Sigmoid colon (tissue), 7 donors: ENCODE results near the gene SIAH2. TPM values are rescaled to one million over a fixed set of nuclear protein-coding genes. Genes with fewer than 3 reads are reported as not detected.

Experiments used
- DNase-seq: peaks from one replicate; pipeline ENCODE4 v3.0.0-alpha.2; 2019
- H3K27ac ChIP-seq, 4 donors: fragments of 200-600 bp; sonication (generic); one replicate each; pipeline ENCODE4 v1.5.1; 2016 to 2019; ENCODE audit warnings: mild to moderate bottlenecking in 1 of 4
- H3K27me3 ChIP-seq, 3 donors: fragments of 200-600 bp; sonication (generic); one replicate each; pipeline ENCODE4 v1.5.1; 2019; ENCODE audit warnings: mild to moderate bottlenecking in 1 of 3
- H3K36me3 ChIP-seq, 4 donors: fragments of 200-600 bp; sonication (generic); one replicate each; pipeline ENCODE4 v1.5.1; 2016 to 2019
- H3K4me1 ChIP-seq, 4 donors: fragments of 200-600 bp; sonication (generic); one replicate each; pipeline ENCODE4 v1.5.1; 2017 to 2019
- H3K4me3 ChIP-seq, 4 donors: fragments of 200-600 bp; sonication (generic); one replicate each; pipeline ENCODE4 v1.5.1; 2017 to 2019; ENCODE audit warnings: mild to moderate bottlenecking in 2 of 4, moderate library complexity in 1 of 4
- H3K9me3 ChIP-seq, 4 donors: fragments of 200-600 bp in 3 of 4; sonication (generic) in 3 of 4; one replicate each; pipeline versions ENCODE4 v1.5.1 to v1.6.1; 2013 to 2019
- CTCF ChIP-seq, 4 experiments: fragments of 450-650 bp in 3 of 4; fragments of 200-600 bp in 1 of 4; IDR thresholded peaks; one replicate each; pipeline ENCODE4 v1.5.1; 2016 to 2019; ENCODE audit warnings: antibody characterized with exemption in 4 of 4, mild to moderate bottlenecking in 3 of 4, moderate library complexity in 2 of 4
- EP300 ChIP-seq, 4 donors: sonication (generic); formaldehyde crosslinking; IDR thresholded peaks; one replicate each; pipeline ENCODE4 v1.6.1; 2017; ENCODE audit warnings: antibody characterized with exemption in 4 of 4
- POLR2A ChIP-seq, 2 donors: fragments of 450-650 bp; IDR thresholded peaks; one replicate each; pipeline ENCODE4 v1.6.1; 2016; ENCODE audit warnings: antibody characterized with exemption in 2 of 2, mild to moderate bottlenecking in 2 of 2, moderate library complexity in 2 of 2
- POLR2AphosphoS5 ChIP-seq, 4 donors: sonication (generic); formaldehyde crosslinking; IDR thresholded peaks; one replicate each; pipeline ENCODE4 v1.6.1; 2017; ENCODE audit warnings: antibody characterized with exemption in 4 of 4
- WGBS, 2 donors: extraction: QIAGEN DNeasy Blood & Tissue Kit; methylation state at CpG; one replicate each; pipeline ENCODE4 v1.1.7; 2013; 5-methylcytosine and 5-hydroxymethylcytosine counted together
- intact Hi-C: fragments of 100-400 bp; cut with DNase I; formaldehyde crosslinking; loops from one replicate; pipeline ENCODE4 v1.15.1; 2023
- polyA plus RNA-seq, 3 donors: library from polyadenylated mRNA; stranded (reverse); fragments of 200-250 nt; gene quantifications; one replicate each; pipeline ENCODE4 v1.2.3, GENCODE V29; 2013
- total RNA-seq, 4 donors: library from RNA; depleted of rRNA; stranded (reverse); fragments of >200 nt; gene quantifications; one replicate each; pipeline ENCODE4 v1.1.0, GENCODE V29; 2016
- donor health status: healthy with polysubstance abuse.
- donor health status: Bipolar disorder and iron deficiency.
- donor health status: healthy.

Gene SIAH2
- total and polyA plus RNA-seq, 7 donors, result 12.0 to 35.0 (median 21.2) TPM

- Histone ChIP-seq H3K36me3 (no peaks in the 10 kb centered on the region), H3K27me3 (no peaks in the 10 kb centered on the region), H3K9me3 (no peaks in the 10 kb centered on the region), H3K27ac (no peak overlapping the region), H3K4me3 (no peak overlapping the region), H3K4me1 (peaks cover 0 to 6% (median 4%) of the 10 kb centered on the region in 4 donors)
- TF ChIP-seq POLR2AphosphoS5 (IDR thresholded peaks at IDR 0.05), result no peak
- TF ChIP-seq EP300 (IDR thresholded peaks at IDR 0.05), result no peak
- TF ChIP-seq CTCF (IDR thresholded peaks at IDR 0.05), result no peak
- no peak for TF ChIP-seq POLR2A (IDR thresholded peaks at IDR 0.05)
- intact Hi-C loops, result loop anchor here (5.0 kb wide), 1 partner anchor 63 kb away; no protein-coding TSS in a partner anchor
- WGBS, 2 donors, result 20 to 57% methylated on average over 6 of the region's 6 CpGs
- DNase-seq, result no peak
Measured at GRCh38 chr3:150723946-150724345, 39.0 kb downstream of the SIAH2 start.

- WGBS, 2 donors, result 97 to 98% methylated on average over 3 of the region's 3 CpGs
- Histone ChIP-seq H3K9me3 (no peaks in the 10 kb centered on the region), H3K27me3 (no peaks in the 10 kb centered on the region), H3K36me3 (no peaks in the 10 kb centered on the region), H3K4me3 (no peak overlapping the region), H3K4me1 (peaks cover 0 to 6% (median 4%) of the 10 kb centered on the region in 4 donors), H3K27ac (no peak overlapping the region)
- intact Hi-C loops, result loop anchor here (5.0 kb wide), 1 partner anchor 65 kb away; no protein-coding TSS in a partner anchor
- no peak for DNase-seq
- TF ChIP-seq POLR2A (IDR thresholded peaks at IDR 0.05), result no peak
- TF ChIP-seq EP300 (IDR thresholded peaks at IDR 0.05), result no peak
- no peak for TF ChIP-seq CTCF (IDR thresholded peaks at IDR 0.05)
- no peak for TF ChIP-seq POLR2AphosphoS5 (IDR thresholded peaks at IDR 0.05)
Measured at GRCh38 chr3:150722267-150722666, 40.7 kb downstream of the SIAH2 start.

- peak overlapping the region in 2 of 4 donors; percentile 16 to 25 for H3K4me3 ChIP-seq
- intact Hi-C loops, result loop anchor here (1.0 to 5.0 kb wide), 3 partner anchors 66 to 425 kb away; no protein-coding TSS in a partner anchor
- no peak for DNase-seq
Measured at GRCh38 chr3:150721285-150722130, 41.5 kb downstream of the SIAH2 start.

GRCh38 chr3:150720444-150720843 is 42.5 kb downstream of the SIAH2 start:
- intact Hi-C loops, result loop anchor here (2.0 to 5.0 kb wide), 2 partner anchors 67 to 144 kb away; no protein-coding TSS in a partner anchor
- no peak for TF ChIP-seq POLR2AphosphoS5 (IDR thresholded peaks at IDR 0.05)

More at GRCh38 chr3:150721285-150722130, 41.5 kb downstream of the SIAH2 start:
- Histone ChIP-seq H3K36me3 (no peaks in the 10 kb centered on the region), H3K4me1 (peaks cover 0 to 6% (median 4%) of the 10 kb centered on the region in 4 donors), H3K27me3 (no peaks in the 10 kb centered on the region), H3K27ac (no peak overlapping the region), H3K9me3 (no peaks in the 10 kb centered on the region)
- WGBS, 2 donors, result 14 to 31% methylated on average over 13 of the region's 13 CpGs
- TF ChIP-seq POLR2AphosphoS5 (IDR thresholded peaks at IDR 0.05) (no peak), CTCF (IDR thresholded peaks at IDR 0.05) (peak; percentile 74 to 87 (median 82)), EP300 (IDR thresholded peaks at IDR 0.05) (no peak)

GRCh38 chr3:150710097-150710496 is 52.9 kb downstream of the SIAH2 start:
- no peak overlapping the region for H3K27ac ChIP-seq
- intact Hi-C loops, result no loop called here
- peaks cover 0 to under 1% (median 0%) of the 10 kb centered on the region in 4 donors for H3K4me1 ChIP-seq
- H3K4me3 ChIP-seq, result no peak overlapping the region
- WGBS, 2 donors, result 93 to 94% methylated on average over 2 of the region's 2 CpGs
- H3K27me3 ChIP-seq, result no peaks in the 10 kb centered on the region
- DNase-seq, result no peak
- H3K36me3 ChIP-seq, result no peaks in the 10 kb centered on the region
- TF ChIP-seq EP300 (IDR thresholded peaks at IDR 0.05) (no peak), CTCF (IDR thresholded peaks at IDR 0.05) (no peak), POLR2AphosphoS5 (IDR thresholded peaks at IDR 0.05) (no peak), POLR2A (IDR thresholded peaks at IDR 0.05) (no peak)
- H3K9me3 ChIP-seq, result no peaks in the 10 kb centered on the region

More at GRCh38 chr3:150720444-150720843, 42.5 kb downstream of the SIAH2 start:
- no peak overlapping the region for H3K4me3 ChIP-seq
- 77 to 84% methylated on average over 3 of the region's 3 CpGs for WGBS, 2 donors
- no peak for DNase-seq
- H3K4me1 ChIP-seq, result peaks cover 0 to 6% (median 4%) of the 10 kb centered on the region in 4 donors
- no peaks in the 10 kb centered on the region for H3K27me3 ChIP-seq
- H3K36me3 ChIP-seq, result no peaks in the 10 kb centered on the region
- H3K27ac ChIP-seq, result no peak overlapping the region
- H3K9me3 ChIP-seq, result no peaks in the 10 kb centered on the region
